ENCODE measurements around the gene TOM1L2. TPM values are rescaled to one million over a fixed set of nuclear protein-coding genes. Genes with fewer than 3 reads are reported as not detected.

Gene TOM1L2
- total and polyA plus RNA-seq, 2 donors from 2014 or later: 28.2 to 59.4 TPM

GRCh38 chr17:17848311-17849082 lies 123.7 kb downstream of the TOM1L2 start:
- Histone ChIP-seq H3K27ac (ENCODE audit: low read depth in 2 of 2, low read length in 2 of 2) (no peak overlapping the region), H3K9ac (ENCODE audit: low read length in 3 of 3) (no peak overlapping the region), H3K9me3 (ENCODE audit: control insufficient read depth in 2 of 3, insufficient read depth in 1 of 3, low read length in 3 of 3) (no peaks in the 10 kb centered on the region), H3K4me1 (ENCODE audit: control insufficient read depth in 2 of 3, insufficient read depth in 2 of 3, low read depth in 1 of 3, low read length in 3 of 3) (peaks cover 0 to 16% (median 9%) of the 10 kb centered on the region in 3 donors), H3K27me3 (ENCODE audit: control insufficient read depth, insufficient read depth, low read length) (no peaks in the 10 kb centered on the region), H3K4me3 (ENCODE audit: low read length in 3 of 3) (no peak overlapping the region), H3K36me3 (ENCODE audit: control insufficient read depth in 2 of 3, insufficient read depth in 3 of 3, low read length in 3 of 3) (peaks cover 0 to 2% (median 0%) of the 10 kb centered on the region in 3 donors)
- intact Hi-C loops (cut with DNase I): no loop called here
- DNase-seq: peak in 1 of 5 donors; percentile 48
- TF ChIP-seq, protein P1, sequence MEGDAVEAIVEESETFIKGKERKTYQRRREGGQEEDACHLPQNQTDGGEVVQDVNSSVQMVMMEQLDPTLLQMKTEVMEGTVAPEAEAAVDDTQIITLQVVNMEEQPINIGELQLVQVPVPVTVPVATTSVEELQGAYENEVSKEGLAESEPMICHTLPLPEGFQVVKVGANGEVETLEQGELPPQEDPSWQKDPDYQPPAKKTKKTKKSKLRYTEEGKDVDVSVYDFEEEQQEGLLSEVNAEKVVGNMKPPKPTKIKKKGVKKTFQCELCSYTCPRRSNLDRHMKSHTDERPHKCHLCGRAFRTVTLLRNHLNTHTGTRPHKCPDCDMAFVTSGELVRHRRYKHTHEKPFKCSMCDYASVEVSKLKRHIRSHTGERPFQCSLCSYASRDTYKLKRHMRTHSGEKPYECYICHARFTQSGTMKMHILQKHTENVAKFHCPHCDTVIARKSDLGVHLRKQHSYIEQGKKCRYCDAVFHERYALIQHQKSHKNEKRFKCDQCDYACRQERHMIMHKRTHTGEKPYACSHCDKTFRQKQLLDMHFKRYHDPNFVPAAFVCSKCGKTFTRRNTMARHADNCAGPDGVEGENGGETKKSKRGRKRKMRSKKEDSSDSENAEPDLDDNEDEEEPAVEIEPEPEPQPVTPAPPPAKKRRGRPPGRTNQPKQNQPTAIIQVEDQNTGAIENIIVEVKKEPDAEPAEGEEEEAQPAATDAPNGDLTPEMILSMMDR (IDR thresholded peaks at IDR 0.05; ENCODE audit: borderline replicate concordance, extremely low read depth, insufficient read depth): no peak
- no peak for FAIRE-seq

DNA sequence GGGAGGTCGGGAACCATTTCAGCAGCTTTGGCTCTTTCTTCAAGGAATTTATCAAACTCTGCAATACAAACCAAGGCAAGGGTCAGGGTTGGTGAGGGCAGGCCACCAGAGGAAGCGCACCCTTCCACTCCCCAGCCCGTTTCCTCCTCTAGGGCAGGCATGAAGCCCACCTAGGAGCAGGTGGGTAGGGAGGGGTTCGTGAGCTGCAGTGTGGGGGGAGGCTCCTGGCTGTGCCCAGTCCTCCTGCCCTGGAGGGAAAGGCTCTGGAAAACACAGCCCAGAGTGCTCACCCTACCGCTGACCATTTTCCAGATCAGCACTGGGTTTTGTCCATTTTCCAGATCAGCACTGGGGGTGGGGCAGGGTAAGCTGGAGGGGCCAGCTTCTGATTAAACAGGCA lies 124.5 kb downstream of the TOM1L2 start:
- Histone ChIP-seq H3K9ac (ENCODE audit: low read length in 3 of 3) (no peak overlapping the region), H3K36me3 (ENCODE audit: control insufficient read depth in 2 of 3, insufficient read depth in 3 of 3, low read length in 3 of 3) (peaks cover 0 to 2% (median 0%) of the 10 kb centered on the region in 3 donors), H3K9me3 (ENCODE audit: control insufficient read depth in 2 of 3, insufficient read depth in 1 of 3, low read length in 3 of 3) (no peaks in the 10 kb centered on the region), H3K27ac (ENCODE audit: low read depth in 2 of 2, low read length in 2 of 2) (no peak overlapping the region), H3K27me3 (ENCODE audit: control insufficient read depth, insufficient read depth, low read length) (no peaks in the 10 kb centered on the region), H3K4me1 (ENCODE audit: control insufficient read depth in 2 of 3, insufficient read depth in 2 of 3, low read depth in 1 of 3, low read length in 3 of 3) (peaks cover 0 to 16% (median 9%) of the 10 kb centered on the region in 3 donors), H3K4me3 (ENCODE audit: low read length in 3 of 3) (no peak overlapping the region)
- TF ChIP-seq, protein P1 (IDR thresholded peaks at IDR 0.05; ENCODE audit: borderline replicate concordance, extremely low read depth, insufficient read depth): no peak
- intact Hi-C loops (cut with DNase I): no loop called here
- FAIRE-seq (no peak), DNase-seq (no peak)

DNA sequence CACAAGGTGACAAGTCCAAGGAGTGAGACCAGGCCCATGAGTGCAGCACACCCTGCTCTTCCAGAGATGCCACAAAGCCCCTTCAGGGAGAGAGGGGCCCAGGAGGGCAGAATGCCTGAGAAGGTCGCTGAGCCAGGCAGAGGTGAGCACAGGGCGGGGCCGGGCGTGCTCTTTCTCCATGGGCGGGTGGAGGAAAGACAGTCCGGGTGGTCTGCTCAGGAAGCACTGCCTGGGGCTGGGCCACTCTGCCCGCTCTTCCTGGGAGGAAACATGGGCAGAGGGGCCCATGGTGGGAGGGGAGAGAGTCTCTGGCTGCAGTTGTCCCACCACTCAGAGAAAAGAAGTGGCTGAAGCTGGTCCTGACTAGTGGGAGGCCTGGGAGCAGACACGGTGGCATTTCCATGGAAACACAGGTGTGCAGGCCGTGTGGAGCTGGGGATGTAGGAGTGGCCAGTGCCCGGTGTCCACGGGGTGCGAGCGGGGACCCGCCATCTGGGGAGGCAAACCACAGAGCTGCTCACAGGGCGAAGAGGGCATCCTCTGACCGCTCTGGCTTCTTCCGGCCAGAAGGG lies 125.0 kb downstream of the TOM1L2 start:
- H3K27ac ChIP-seq (ENCODE audit: low read depth in 2 of 2, low read length in 2 of 2): no peak overlapping the region
- H3K4me1 ChIP-seq (ENCODE audit: control insufficient read depth in 2 of 3, insufficient read depth in 2 of 3, low read depth in 1 of 3, low read length in 3 of 3): peaks cover 0 to 16% (median 10%) of the 10 kb centered on the region in 3 donors
- H3K27me3 ChIP-seq (ENCODE audit: control insufficient read depth, insufficient read depth, low read length): no peaks in the 10 kb centered on the region
- H3K4me3 ChIP-seq (ENCODE audit: low read length in 3 of 3): no peak overlapping the region
- peak in 4 of 5 donors; percentile 51 to 58 (median 54) for DNase-seq
- TF ChIP-seq, protein P1 (IDR thresholded peaks at IDR 0.05; ENCODE audit: borderline replicate concordance, extremely low read depth, insufficient read depth): no peak
- no peaks in the 10 kb centered on the region for H3K9me3 ChIP-seq (ENCODE audit: control insufficient read depth in 2 of 3, insufficient read depth in 1 of 3, low read length in 3 of 3)
- FAIRE-seq: no peak
- peaks cover 0 to 2% (median 0%) of the 10 kb centered on the region in 3 donors for H3K36me3 ChIP-seq (ENCODE audit: control insufficient read depth in 2 of 3, insufficient read depth in 3 of 3, low read length in 3 of 3)
- H3K9ac ChIP-seq (ENCODE audit: low read length in 3 of 3): no peak overlapping the region
- intact Hi-C loops (cut with DNase I): no loop called here

All from kidney (tissue), 14 donors.